ENCODE measurements around the gene PLCB4.

GRCh38 chr20:9503526-9504245 is 434.8 kb downstream of the PLCB4 start:
- no peak for TF ChIP-seq STAT1 (IDR thresholded peaks at IDR 0.05; ENCODE audit: unreplicated experiment)
- TF ChIP-seq CTCF (conservative IDR thresholded peaks at IDR 0.05; ENCODE audit: low read depth in 2 of 2) = peak; percentile 56 to 70
- TF ChIP-seq EZH2 (IDR thresholded peaks at IDR 0.05; ENCODE audit: low read depth, unreplicated experiment) = no peak
- no peak for TF ChIP-seq ETS1 (IDR thresholded peaks at IDR 0.05)

All from GM23338 (cell line).